Neuronal stem cell (in vitro differentiated cells): ENCODE data around the gene MBTPS1.

Source experiments
- DNase-seq: peaks from one replicate; pipeline ENCODE4 v3.0.0-alpha.2; 2013; ENCODE audit warnings: low spot score
- H2AFZ ChIP-seq: one replicate; pipeline ENCODE4 v1.6.1; 2013; ENCODE audit warnings: mild to moderate bottlenecking, low read length, inconsistent platforms
- H2AK5ac ChIP-seq: 2 replicates; pipeline ENCODE4 v1.6.1; 2013; ENCODE audit warnings: low read depth, mild to moderate bottlenecking, inconsistent platforms, low read length, moderate library complexity, mixed read lengths
- H2BK120ac ChIP-seq: 2 replicates; pipeline ENCODE4 v1.6.1; 2013; ENCODE audit warnings: low read depth, mild to moderate bottlenecking, inconsistent platforms, low read length, moderate library complexity, mixed read lengths
- H2BK12ac ChIP-seq: one replicate; pipeline ENCODE4 v1.6.1; 2013; ENCODE audit warnings: low read length, inconsistent platforms
- H2BK15ac ChIP-seq: 2 replicates; pipeline ENCODE4 v1.6.1; 2013; ENCODE audit warnings: mild to moderate bottlenecking, low read length, inconsistent platforms, mixed read lengths
- H2BK5ac ChIP-seq: one replicate; pipeline ENCODE4 v1.6.1; 2013; ENCODE audit warnings: inconsistent platforms, mild to moderate bottlenecking, low read length, moderate library complexity
- H3K14ac ChIP-seq: one replicate; pipeline ENCODE4 v1.6.1; 2013; ENCODE audit warnings: low read length, inconsistent platforms
- H3K18ac ChIP-seq: 2 replicates; pipeline ENCODE4 v1.6.1; 2013; ENCODE audit warnings: low read length, inconsistent platforms
- H3K23ac ChIP-seq: 2 replicates; pipeline ENCODE4 v1.6.1; 2013; ENCODE audit warnings: low read depth, mild to moderate bottlenecking, mixed read lengths, low read length, inconsistent platforms; ENCODE audit not compliant: poor library complexity
- H3K27ac ChIP-seq: replicated peaks from 3 replicates; pipeline ENCODE4 v1.5.1; 2013; ENCODE audit warnings: low read length, inconsistent platforms
- H3K27me3 ChIP-seq, 3 experiments: 2 replicates each; pipeline ENCODE4 v1.6.1; 2013; ENCODE audit warnings: low read length in 3 of 3, mild to moderate bottlenecking in 2 of 3, inconsistent platforms in 1 of 3, low read depth in 1 of 3, mixed read lengths in 1 of 3, moderate library complexity in 1 of 3; ENCODE audit not compliant: control insufficient read depth in 3 of 3, insufficient read depth in 3 of 3
- H3K36me3 ChIP-seq, 2 donors: replicated peaks in 1 of 2; 2 replicates each; pipeline ENCODE4 v1.6.1; 2013; ENCODE audit warnings: low read length in 2 of 2; ENCODE audit not compliant: control insufficient read depth in 2 of 2, insufficient read depth in 2 of 2
- H3K4ac ChIP-seq: 2 replicates; pipeline ENCODE4 v1.6.1; 2013; ENCODE audit warnings: inconsistent platforms, mild to moderate bottlenecking, low read length, moderate library complexity
- H3K4me1 ChIP-seq, 2 donors: 1 replicate in 1 of 2; 2 replicates in 1 of 2; pipeline ENCODE4 v1.6.1; 2013; ENCODE audit warnings: low read length in 2 of 2, low read depth in 1 of 2; ENCODE audit not compliant: control insufficient read depth in 2 of 2, insufficient read depth in 1 of 2
- H3K4me2 ChIP-seq: one replicate; pipeline ENCODE4 v1.6.1; 2013; ENCODE audit warnings: mild to moderate bottlenecking, low read length, inconsistent platforms; ENCODE audit not compliant: insufficient read depth, poor library complexity, severe bottlenecking
- H3K4me3 ChIP-seq, 2 donors: 2 replicates each; pipeline ENCODE4 v1.5.1; 2013; ENCODE audit warnings: low read length in 2 of 2, mild to moderate bottlenecking in 2 of 2, inconsistent platforms in 1 of 2, moderate library complexity in 1 of 2
- H3K79me1 ChIP-seq: one replicate; pipeline ENCODE4 v1.6.1; 2013; ENCODE audit warnings: low read depth, mild to moderate bottlenecking, inconsistent platforms, low read length, moderate library complexity
- H3K9ac ChIP-seq: one replicate; pipeline ENCODE4 v1.6.1; 2013; ENCODE audit warnings: mild to moderate bottlenecking, low read depth, low read length, inconsistent platforms; ENCODE audit not compliant: poor library complexity
- H3K9me3 ChIP-seq, 2 donors: replicated peaks in 1 of 2; 2 replicates each; pipeline versions ENCODE3 to v1.6.1; 2013; ENCODE audit warnings: low read length in 2 of 2, mild to moderate bottlenecking in 2 of 2, inconsistent platforms in 1 of 2, low read depth in 1 of 2, mixed read lengths in 1 of 2, moderate library complexity in 1 of 2; ENCODE audit not compliant: control insufficient read depth in 2 of 2, insufficient read depth in 1 of 2
- H4K8ac ChIP-seq: one replicate; pipeline ENCODE4 v1.6.1; 2013; ENCODE audit warnings: low read depth, mild to moderate bottlenecking, inconsistent platforms, low read length, moderate library complexity
- H4K91ac ChIP-seq: one replicate; pipeline ENCODE4 v1.6.1; 2013; ENCODE audit warnings: low read length, low read depth, mild to moderate bottlenecking, inconsistent platforms; ENCODE audit not compliant: poor library complexity
- WGBS, 2 donors: extraction: QIAGEN DNeasy Blood & Tissue Kit; methylation state at CpG; one replicate each; pipeline ENCODE4 v1.1.7; 2013; ENCODE audit warnings: missing lambda C conversion rate in 2 of 2, mixed read lengths in 1 of 2; ENCODE audit not compliant: insufficient read length in 2 of 2, insufficient replicate concordance in 1 of 2; ENCODE audit errors: extremely low coverage in 2 of 2; 5-methylcytosine and 5-hydroxymethylcytosine counted together

The MBTPS1 gene

DNA sequence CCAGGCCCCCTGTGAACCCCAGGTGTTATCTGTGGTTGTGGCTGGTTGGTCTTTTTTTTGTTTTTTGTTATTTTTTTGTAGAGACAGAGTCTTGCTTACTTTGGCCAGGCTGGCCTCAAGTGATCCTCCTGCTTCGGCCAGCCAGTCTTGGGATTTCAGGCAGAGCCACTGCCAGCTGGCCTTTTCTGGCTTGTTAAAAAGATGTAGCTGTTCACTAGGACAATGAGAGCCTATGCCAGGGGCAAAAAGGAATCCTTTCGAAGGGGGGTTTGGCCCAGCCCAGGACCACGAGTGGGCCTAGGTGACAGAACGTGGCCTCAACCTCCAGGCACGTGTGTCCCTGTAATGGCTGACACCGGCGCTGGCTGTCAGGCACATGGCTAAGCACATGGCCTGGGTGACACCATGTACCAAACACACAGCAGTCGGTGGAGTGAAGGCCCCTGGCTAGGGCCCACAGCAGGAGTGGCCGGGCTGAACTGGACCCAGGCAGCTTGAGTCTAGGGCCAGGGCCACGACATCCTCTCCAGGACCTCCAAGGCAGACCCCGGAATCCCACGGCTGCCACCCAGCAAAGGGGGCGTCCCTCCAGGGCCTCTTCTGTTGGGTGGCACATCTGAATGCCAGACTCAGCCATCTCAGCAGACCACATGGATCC, 67.2 kb downstream of the MBTPS1 start:
- Histone ChIP-seq H2BK5ac (peak overlapping the region; percentile 60), H3K14ac (no peak overlapping the region), H3K4me2 (no peak overlapping the region), H3K36me3 (peaks cover 13 to 41% of the 10 kb centered on the region in 2 donors), H3K27me3 (no peaks in the 10 kb centered on the region), H2BK12ac (no peak overlapping the region), H2BK120ac (no peak overlapping the region), H4K8ac (no peak overlapping the region), H3K27ac (no peak overlapping the region), H3K79me1 (peaks cover 2% of the 10 kb centered on the region), H3K9ac (no peak overlapping the region), H2BK15ac (peak overlapping the region; percentile 16), H3K23ac (no peak overlapping the region), H3K4me1 (peaks cover 7 to 12% of the 10 kb centered on the region in 2 donors), H3K18ac (peak overlapping the region; percentile 65), H3K9me3 (peaks cover 0 to 2% of the 10 kb centered on the region in 2 donors), H4K91ac (no peak overlapping the region), H3K4me3 (no peak overlapping the region), H3K4ac (no peak overlapping the region), H2AK5ac (peak overlapping the region; percentile 43), H2AFZ (no peak overlapping the region)
- WGBS, 2 donors: no CpG with 5 or more reads among the region's 13 CpGs
- DNase-seq: no peak

DNA sequence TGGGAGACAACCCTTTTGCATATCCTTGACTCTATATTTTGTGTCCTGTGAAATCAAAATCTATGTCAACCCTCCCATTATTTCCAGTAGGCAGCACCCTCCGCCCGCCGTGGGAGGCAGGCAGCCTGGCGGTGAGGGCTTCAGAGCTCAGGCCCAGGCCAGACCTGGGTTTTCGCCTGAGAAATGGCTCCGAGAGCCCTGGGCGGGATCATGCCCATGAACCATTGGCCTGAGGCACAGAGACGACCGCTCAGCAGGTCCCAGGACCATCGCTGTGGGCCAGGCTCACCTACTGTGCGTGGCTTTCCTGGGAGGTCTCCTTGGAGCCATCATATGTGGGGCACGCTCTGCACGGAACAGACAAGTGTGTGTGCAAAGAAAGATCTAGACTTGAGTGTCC, 67.9 kb downstream of the MBTPS1 start:
- H3K36me3 ChIP-seq: peaks cover 8 to 34% of the 10 kb centered on the region in 2 donors
- no peak overlapping the region for H4K8ac ChIP-seq
- DNase-seq: no peak
- no peaks in the 10 kb centered on the region for H3K27me3 ChIP-seq
- H3K4me1 ChIP-seq: peaks cover 12 to 18% of the 10 kb centered on the region in 2 donors
- peak overlapping the region; percentile 24 for H4K91ac ChIP-seq
- H3K9ac ChIP-seq: no peak overlapping the region
- peaks cover 2% of the 10 kb centered on the region for H3K79me1 ChIP-seq
- no peak overlapping the region for H3K4me3 ChIP-seq
- H2AK5ac ChIP-seq: peak overlapping the region; percentile 43
- peak overlapping the region; percentile 8 for H2BK12ac ChIP-seq
- no peak overlapping the region for H2AFZ ChIP-seq
- no peak overlapping the region for H3K4me2 ChIP-seq
- H3K4ac ChIP-seq: no peak overlapping the region
- H3K23ac ChIP-seq: peak overlapping the region; percentile 49
- no peak overlapping the region for H2BK5ac ChIP-seq
- peak overlapping the region; percentile 17 for H3K14ac ChIP-seq
- peak overlapping the region; percentile 53 for H3K18ac ChIP-seq
- peak overlapping the region; percentile 16 for H2BK15ac ChIP-seq
- no peak overlapping the region for H3K27ac ChIP-seq
- no CpG with 5 or more reads among the region's 13 CpGs for WGBS, 2 donors
- no peak overlapping the region for H2BK120ac ChIP-seq
- H3K9me3 ChIP-seq: peaks cover 0 to 2% of the 10 kb centered on the region in 2 donors

DNA sequence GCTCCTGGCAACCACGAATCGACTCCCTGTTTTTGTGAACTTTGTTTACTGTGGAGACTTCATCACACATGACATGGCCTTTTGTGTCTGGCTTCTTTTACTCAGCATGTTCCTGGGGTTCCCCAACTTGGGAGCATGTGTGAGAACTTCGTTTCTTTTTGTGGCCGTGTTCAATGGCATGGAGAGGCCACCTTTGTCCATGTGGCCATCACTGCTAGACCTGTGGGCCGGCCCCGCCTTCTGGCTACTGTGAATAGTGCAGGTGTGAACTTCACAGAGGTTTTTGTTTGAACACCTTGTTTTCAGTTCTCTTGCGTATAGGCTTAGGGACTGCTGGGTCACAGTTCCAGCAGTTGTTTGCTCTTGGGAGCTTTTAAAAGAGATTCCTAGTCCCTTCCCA, 68.5 kb downstream of the MBTPS1 start:
- peaks cover under 1% of the 10 kb centered on the region for H3K79me1 ChIP-seq
- H2AK5ac ChIP-seq: no peak overlapping the region
- no peak for DNase-seq
- no peak overlapping the region for H4K8ac ChIP-seq
- WGBS, 2 donors: no CpG with 5 or more reads among the region's 7 CpGs
- H3K4me1 ChIP-seq: peaks cover 18 to 24% of the 10 kb centered on the region in 2 donors
- H3K27ac ChIP-seq: no peak overlapping the region
- no peak overlapping the region for H2BK12ac ChIP-seq
- no peak overlapping the region for H3K23ac ChIP-seq
- peaks cover 0 to under 1% of the 10 kb centered on the region in 2 donors for H3K9me3 ChIP-seq
- H2BK5ac ChIP-seq: no peak overlapping the region
- no peak overlapping the region for H4K91ac ChIP-seq
- no peak overlapping the region for H3K4ac ChIP-seq
- H3K14ac ChIP-seq: no peak overlapping the region
- H3K27me3 ChIP-seq: no peaks in the 10 kb centered on the region
- H3K18ac ChIP-seq: no peak overlapping the region
- H2AFZ ChIP-seq: no peak overlapping the region
- H3K9ac ChIP-seq: no peak overlapping the region
- H3K36me3 ChIP-seq: peaks cover 6 to 28% of the 10 kb centered on the region in 2 donors
- no peak overlapping the region for H2BK15ac ChIP-seq
- no peak overlapping the region for H3K4me2 ChIP-seq
- H2BK120ac ChIP-seq: no peak overlapping the region
- H3K4me3 ChIP-seq: no peak overlapping the region

DNA sequence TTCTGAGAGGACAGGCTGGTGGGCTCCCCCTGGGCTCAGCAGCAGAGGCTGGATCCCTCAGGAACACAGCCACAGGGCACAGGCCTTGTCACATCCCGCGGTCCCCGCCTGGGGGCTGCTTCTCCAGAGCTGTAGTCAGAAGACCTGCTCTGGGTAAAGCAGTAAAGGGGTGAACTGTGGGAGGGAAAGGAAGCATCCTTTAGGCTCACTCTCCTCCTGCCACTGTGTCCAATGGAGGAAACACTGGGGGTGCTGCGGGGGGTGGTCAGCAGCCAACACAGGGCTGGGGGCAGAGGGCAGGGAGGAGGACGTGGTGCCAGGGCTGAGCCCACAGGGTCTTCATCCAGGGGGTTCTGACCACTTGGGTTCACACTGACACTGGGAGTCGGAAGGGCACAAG, 69.1 kb downstream of the MBTPS1 start:
- DNase-seq: no peak
- Histone ChIP-seq H2BK5ac (no peak overlapping the region), H2AK5ac (no peak overlapping the region), H3K27ac (no peak overlapping the region), H4K8ac (no peak overlapping the region), H3K23ac (no peak overlapping the region), H3K9ac (no peak overlapping the region), H3K4me2 (no peak overlapping the region), H3K27me3 (no peaks in the 10 kb centered on the region), H2BK120ac (no peak overlapping the region), H2BK12ac (no peak overlapping the region), H3K36me3 (peaks cover 3 to 21% of the 10 kb centered on the region in 2 donors), H3K4me1 (peaks cover 24 to 29% of the 10 kb centered on the region in 2 donors), H2AFZ (no peak overlapping the region), H3K9me3 (no peaks in the 10 kb centered on the region), H3K18ac (peak overlapping the region; percentile 46), H3K4me3 (no peak overlapping the region), H4K91ac (no peak overlapping the region), H3K14ac (no peak overlapping the region), H3K4ac (no peak overlapping the region), H2BK15ac (no peak overlapping the region), H3K79me1 (no peaks in the 10 kb centered on the region)
- WGBS, 2 donors: no CpG with 5 or more reads among the region's 6 CpGs
